Heart left ventricle (tissue), 13 donors: Measurements from ENCODE around the gene RFFL.

Experiments
- CTCF ChIP-seq, 12 donors: fragments of 200-600 bp; sonication (generic) in 4 of 12; IDR thresholded peaks; one replicate each; pipeline versions ENCODE4 v1.5.0 to v1.8.0; 2018 to 2022; ENCODE audit warnings: antibody characterized with exemption in 12 of 12, mild to moderate bottlenecking in 5 of 12
- POLR2A ChIP-seq, 2 donors: fragments of 450-650 bp; IDR thresholded peaks; one replicate each; pipeline ENCODE4 v1.6.1; 2017; ENCODE audit warnings: antibody characterized with exemption in 2 of 2, mild to moderate bottlenecking in 2 of 2, moderate library complexity in 2 of 2
- donor health status: ischemic (EF 13 %, LVEDD 7.1; RV severe dilation, severe dysfunction).
- donor health status: DM: no; HTN: yes; CAD: no.
- donor health status: DM: no; HTN: no; CAD: no.
- donor health status: ischemic (EF 25% LVEDD 6.9; RV normal size, moderate dysfunction).
- donor health status: ischemic (EF 25% LVEDD 5.7; RV mildly dilated, moderate dysfunction).
- donor health status: ischemic (EF 35%, LVEDD 5.7; RV mildly dilated, moderate dysfunction).
- donor health status: nonischemic (EF 11% LVEDD 7.7; RV severe dilation, severe dysfunction).
- donor health status: DM: yes; HTN: yes; CAD: no.
- donor health status: PGD.
- donor health status: ischemic (EF 29% LVEDD 5.4; RV normal size, mild dysfunction).
- donor health status: nonischemic (EF 23%, LVEDD 6.1; RV moderate dilation, normal function).

- TF ChIP-seq CTCF (IDR thresholded peaks at IDR 0.05) (no peak), POLR2A (IDR thresholded peaks at IDR 0.05) (no peak)
These were observed 84.4 kb downstream of the RFFL start for GRCh38 chr17:34979153-34979552.
